H1 (cell line): Measurements from ENCODE around the gene STXBP6.

Experiments
- CBX8 ChIP-seq: fragments of 300-800, 300-1000 bp; sonication (generic); IDR thresholded peaks from 2 replicates; pipeline ENCODE4 v1.7.1; 2016; ENCODE audit warnings: low read depth, low read length, borderline replicate concordance
- JUN ChIP-seq: IDR thresholded peaks from 2 replicates; pipeline ENCODE4 v1.6.1; 2011; ENCODE audit warnings: low read depth, mild to moderate bottlenecking, improper control_type of control experiment, low read length
- NRF1 ChIP-seq: IDR thresholded peaks from 2 replicates; pipeline ENCODE4 v1.6.1; 2011; ENCODE audit warnings: mild to moderate bottlenecking, low read depth, low read length, improper control_type of control experiment
- POLR2A ChIP-seq, 2 experiments: IDR thresholded peaks; 1 replicate in 1 of 2; 2 replicates in 1 of 2; pipeline ENCODE4 v1.6.1; 2011; ENCODE audit warnings: low read depth in 2 of 2, low read length in 2 of 2, mild to moderate bottlenecking in 2 of 2; ENCODE audit errors: control extremely low read depth in 1 of 2
- SIN3A ChIP-seq, 2 experiments: IDR thresholded peaks in 1 of 2; conservative IDR thresholded peaks in 1 of 2; 2 replicates each; pipeline ENCODE4 v1.6.1; 2011 to 2012; ENCODE audit warnings: low read length in 2 of 2, improper control_type of control experiment in 1 of 2, low read depth in 1 of 2, mild to moderate bottlenecking in 1 of 2
- TBP ChIP-seq: IDR thresholded peaks from 2 replicates; pipeline ENCODE4 v1.6.1; 2011; ENCODE audit warnings: low read depth, low read length, improper control_type of control experiment
- TEAD4 ChIP-seq: IDR thresholded peaks from 2 replicates; pipeline ENCODE4 v1.6.1; 2012; ENCODE audit warnings: low read depth, low read length, inconsistent platforms, mixed read lengths
- TF ChIP-seq, protein P1 (sequence below), 3 experiments: IDR thresholded peaks; 1 replicate in 2 of 3; 2 replicates in 1 of 3; pipeline versions ENCODE4 v1.5.1 to v1.6.1; 2011; ENCODE audit warnings: low read length in 3 of 3, mild to moderate bottlenecking in 3 of 3, inconsistent platforms in 2 of 3, low read depth in 1 of 3, moderate library complexity in 1 of 3; ENCODE audit not compliant: insufficient read depth in 1 of 3; ENCODE audit errors: control extremely low read depth in 1 of 3

DNA sequence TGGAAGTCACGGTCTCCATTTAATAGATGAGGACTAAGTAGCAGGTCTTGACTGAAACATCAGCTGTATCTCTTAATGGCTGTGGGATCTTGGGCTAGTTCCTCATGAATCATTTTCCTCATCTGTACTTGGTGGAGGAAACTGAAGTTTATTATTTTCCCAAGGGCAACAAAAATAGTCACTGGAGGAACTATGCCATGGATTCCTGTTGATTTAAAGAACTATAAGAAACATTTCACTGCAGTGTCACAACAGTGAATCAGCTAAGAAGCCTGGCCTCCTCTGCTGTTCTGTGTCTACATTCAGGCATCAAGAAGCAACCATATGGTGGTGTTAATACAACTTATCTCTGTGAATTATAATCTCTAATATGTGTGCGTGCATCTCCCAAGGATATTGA, 200.5 kb downstream of the STXBP6 start:
- TF ChIP-seq SIN3A (conservative IDR thresholded peaks at IDR 0.05 in 1 of 2, IDR thresholded peaks at IDR 0.05 in 1 of 2; ENCODE audit: low read depth in 1 of 2, low read length in 2 of 2) (no peak), CBX8 (no peak), POLR2A (IDR thresholded peaks at IDR 0.05; ENCODE audit: control extremely low read depth in 1 of 2, low read depth in 2 of 2, low read length in 2 of 2) (no peak), TBP (no peak), NRF1 (no peak), JUN (no peak), TEAD4 (no peak)
- TF ChIP-seq, protein P1, sequence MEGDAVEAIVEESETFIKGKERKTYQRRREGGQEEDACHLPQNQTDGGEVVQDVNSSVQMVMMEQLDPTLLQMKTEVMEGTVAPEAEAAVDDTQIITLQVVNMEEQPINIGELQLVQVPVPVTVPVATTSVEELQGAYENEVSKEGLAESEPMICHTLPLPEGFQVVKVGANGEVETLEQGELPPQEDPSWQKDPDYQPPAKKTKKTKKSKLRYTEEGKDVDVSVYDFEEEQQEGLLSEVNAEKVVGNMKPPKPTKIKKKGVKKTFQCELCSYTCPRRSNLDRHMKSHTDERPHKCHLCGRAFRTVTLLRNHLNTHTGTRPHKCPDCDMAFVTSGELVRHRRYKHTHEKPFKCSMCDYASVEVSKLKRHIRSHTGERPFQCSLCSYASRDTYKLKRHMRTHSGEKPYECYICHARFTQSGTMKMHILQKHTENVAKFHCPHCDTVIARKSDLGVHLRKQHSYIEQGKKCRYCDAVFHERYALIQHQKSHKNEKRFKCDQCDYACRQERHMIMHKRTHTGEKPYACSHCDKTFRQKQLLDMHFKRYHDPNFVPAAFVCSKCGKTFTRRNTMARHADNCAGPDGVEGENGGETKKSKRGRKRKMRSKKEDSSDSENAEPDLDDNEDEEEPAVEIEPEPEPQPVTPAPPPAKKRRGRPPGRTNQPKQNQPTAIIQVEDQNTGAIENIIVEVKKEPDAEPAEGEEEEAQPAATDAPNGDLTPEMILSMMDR (IDR thresholded peaks at IDR 0.05; ENCODE audit: control extremely low read depth in 1 of 3, insufficient read depth in 1 of 3, low read depth in 1 of 3, low read length in 3 of 3), result no peak
